Caco-2 (cell line): ENCODE data around the gene TYMP. TPM values are rescaled to one million over a fixed set of nuclear protein-coding genes. Genes with fewer than 3 reads are reported as not detected.
A peak's percentile ranks its signal among the peaks of the same experiment; 100 is the strongest.

Source experiments
- BruUV-seq: library from RNA; stranded (reverse); fragments of 400-500 nt; replicated peaks from 2 replicates; lab custom pipeline; 2021; lab: Mats Ljungman, UMichigan
- CTCF ChIA-PET: fragments of 300-600 bp; sonication (Branson Sonifier 250); formaldehyde crosslinking; loops from one replicate; lab custom pipeline; 2022; ENCODE audit warnings: antibody characterized with exemption; lab: Charles Lee
- POLR2A ChIA-PET: fragments of 300-600 bp; sonication (Branson Sonifier 250); formaldehyde crosslinking; loops from one replicate; lab custom pipeline; 2022; ENCODE audit warnings: antibody characterized with exemption; lab: Charles Lee
- DNase-seq, 2 experiments: peaks; one replicate each; pipeline versions ENCODE4 v3.0.0 to v3.0.0-alpha.2; 2020 to 2022
- H3K27me3 ChIP-seq: replicated peaks from 2 replicates; pipeline ENCODE4 v1.6.0; 2011; ENCODE audit warnings: low read length; ENCODE audit not compliant: control insufficient read depth, insufficient read depth
- H3K36me3 ChIP-seq: 2 replicates; pipeline ENCODE4 v1.5.1; 2011; ENCODE audit warnings: low read length; ENCODE audit not compliant: control insufficient read depth, insufficient read depth
- H3K4me1 ChIP-seq: fragments of 250-450 bp; sonication (Bioruptor Pico); 2 replicates; pipeline ENCODE4 v1.5.1; 2020; ENCODE audit warnings: mild to moderate bottlenecking
- H3K4me3 ChIP-seq: 2 replicates; pipeline ENCODE4 v1.5.1; 2011; ENCODE audit warnings: low read depth, mild to moderate bottlenecking, control low read depth, low read length
- H3K9me3 ChIP-seq: fragments of 250-450 bp; sonication (Bioruptor Pico); 2 replicates; pipeline ENCODE4 v1.5.1; 2020; ENCODE audit warnings: mild to moderate bottlenecking, moderate library complexity
- H3K27ac Mint-ChIP-seq: one replicate; pipeline ENCODE4 v1.8.0; 2022; ENCODE audit warnings: mixed read lengths; ENCODE audit not compliant: unreplicated experiment
- H3K27me3 Mint-ChIP-seq: one replicate; pipeline ENCODE4 v1.8.0; 2022; ENCODE audit warnings: mixed read lengths; ENCODE audit not compliant: insufficient read depth, unreplicated experiment
- H3K36me3 Mint-ChIP-seq: one replicate; pipeline ENCODE4 v1.8.0; 2022; ENCODE audit warnings: mild to moderate bottlenecking, mixed read lengths; ENCODE audit not compliant: insufficient read depth, unreplicated experiment
- H3K4me1 Mint-ChIP-seq: one replicate; pipeline ENCODE4 v1.8.0; 2022; ENCODE audit warnings: low read depth, mixed read lengths; ENCODE audit not compliant: unreplicated experiment
- H3K4me3 Mint-ChIP-seq: one replicate; pipeline ENCODE4 v1.8.0; 2022; ENCODE audit warnings: mild to moderate bottlenecking, moderate library complexity, mixed read lengths; ENCODE audit not compliant: unreplicated experiment
- H3K9me3 Mint-ChIP-seq: one replicate; pipeline ENCODE4 v1.8.0; 2022; ENCODE audit warnings: mixed read lengths; ENCODE audit not compliant: unreplicated experiment
- CTCF ChIP-seq, 2 experiments: fragments of 200-600 bp in 1 of 2; IDR thresholded peaks; 1 replicate in 1 of 2; 2 replicates in 1 of 2; pipeline versions ENCODE4 v1.5.1 to v1.8.0; 2011 to 2022; ENCODE audit warnings: antibody characterized with exemption in 1 of 2, control low read depth in 1 of 2, inconsistent platforms in 1 of 2, low read depth in 1 of 2, low read length in 1 of 2, mild to moderate bottlenecking in 1 of 2, moderate library complexity in 1 of 2; ENCODE audit not compliant: insufficient read depth in 1 of 2, severe bottlenecking in 1 of 2, unreplicated experiment in 1 of 2
- intact Hi-C: fragments of 100-400 bp; cut with micrococcal nuclease; formaldehyde crosslinking; loops from one replicate; pipeline ENCODE4 v1.10.0; 2022; ENCODE audit not compliant: unreplicated experiment
- total RNA-seq: library from RNA; stranded (reverse); gene quantifications from 2 replicates; pipeline ENCODE4 v1.2.3, GENCODE V29; 2022

Gene TYMP
- total RNA-seq, 1 experiment from 2014 or later, result 3.9 TPM

GRCh38 chr22:50522806-50523438 lies 6.9 kb downstream of the TYMP start:
- peaks cover 17% of the 10 kb centered on the region for H3K4me1 ChIP-seq
- Mint-ChIP-seq H3K4me3 (peak overlapping the region; percentile 89), H3K4me1 (peaks cover 14% of the 10 kb centered on the region), H3K36me3 (peaks cover 53% of the 10 kb centered on the region), H3K27ac (no peak overlapping the region), H3K27me3 (no peaks in the 10 kb centered on the region), H3K9me3 (no peaks in the 10 kb centered on the region)
- no peaks in the 10 kb centered on the region for H3K36me3 ChIP-seq
- TF ChIP-seq CTCF (IDR thresholded peaks at IDR 0.05; ENCODE audit: insufficient read depth in 1 of 2, low read depth in 1 of 2, low read length in 1 of 2, severe bottlenecking in 1 of 2, unreplicated experiment in 1 of 2), result no peak
- intact Hi-C loops, result no loop called here
- no peaks in the 10 kb centered on the region for H3K27me3 ChIP-seq
- TSS peak; percentile 16 for BruUV-seq
- POLR2A ChIA-PET, result no interaction called here
- no peaks in the 10 kb centered on the region for H3K9me3 ChIP-seq
- peak in 1 of 2 experiments; percentile 38 for DNase-seq
- no peak overlapping the region for H3K4me3 ChIP-seq
- CTCF ChIA-PET, result no interaction called here

GRCh38 chr22:50522208-50522805 lies 7.5 kb downstream of the TYMP start:
- H3K4me3 ChIP-seq, result no peak overlapping the region
- H3K9me3 Mint-ChIP-seq, result no peaks in the 10 kb centered on the region
- no peak overlapping the region for H3K27ac Mint-ChIP-seq
- peaks cover 14% of the 10 kb centered on the region for H3K4me1 Mint-ChIP-seq
- CTCF ChIA-PET, result no interaction called here
- DNase-seq, result no peak
- no peaks in the 10 kb centered on the region for H3K36me3 ChIP-seq
- no peak for TF ChIP-seq CTCF (IDR thresholded peaks at IDR 0.05; ENCODE audit: insufficient read depth in 1 of 2, low read depth in 1 of 2, low read length in 1 of 2, severe bottlenecking in 1 of 2, unreplicated experiment in 1 of 2)
- H3K27me3 Mint-ChIP-seq, result no peaks in the 10 kb centered on the region
- intact Hi-C loops, result no loop called here
- no peak overlapping the region for H3K4me3 Mint-ChIP-seq
- POLR2A ChIA-PET, result no interaction called here
- no peaks in the 10 kb centered on the region for H3K27me3 ChIP-seq
- peaks cover 17% of the 10 kb centered on the region for H3K4me1 ChIP-seq
- no peaks in the 10 kb centered on the region for H3K9me3 ChIP-seq
- peaks cover 59% of the 10 kb centered on the region for H3K36me3 Mint-ChIP-seq
- no TSS peak for BruUV-seq

GRCh38 chr22:50521710-50522109 lies 8.1 kb downstream of the TYMP start:
- ChIA-PET CTCF (no interaction called here), POLR2A (no interaction called here)
- Mint-ChIP-seq H3K4me1 (peaks cover 8% of the 10 kb centered on the region), H3K27me3 (no peaks in the 10 kb centered on the region), H3K36me3 (peaks cover 59% of the 10 kb centered on the region), H3K9me3 (no peaks in the 10 kb centered on the region), H3K4me3 (no peak overlapping the region), H3K27ac (no peak overlapping the region)
- no peak overlapping the region for H3K4me3 ChIP-seq
- TF ChIP-seq CTCF (IDR thresholded peaks at IDR 0.05; ENCODE audit: insufficient read depth in 1 of 2, low read depth in 1 of 2, low read length in 1 of 2, severe bottlenecking in 1 of 2, unreplicated experiment in 1 of 2), result no peak
- no TSS peak for BruUV-seq
- peaks cover 12% of the 10 kb centered on the region for H3K4me1 ChIP-seq
- H3K9me3 ChIP-seq, result no peaks in the 10 kb centered on the region
- H3K36me3 ChIP-seq, result no peaks in the 10 kb centered on the region
- intact Hi-C loops, result no loop called here
- H3K27me3 ChIP-seq, result no peaks in the 10 kb centered on the region
- DNase-seq, result no peak
